HG02973 (cell line): ENCODE data around the gene SAMD13.
A peak's percentile ranks its signal among the peaks of the same experiment; 100 is the strongest.
"Not testable (repeated sequence)": the region's sequence is repeated elsewhere in the genome, so short reads cannot be mapped to it uniquely, and the experiment has no call there.

Experiments used
- ATAC-seq: cut with Tn5 transposase; IDR thresholded peaks from one replicate; pipeline ENCODE4 v1.9.1; 2021; ENCODE audit warnings: moderate library complexity; ENCODE audit not compliant: unreplicated experiment

SAMD13 gene

GRCh38 chr1:84283381-84283780 lies 18.1 kb upstream of the SAMD13 start:
- ATAC-seq: no peak

- ATAC-seq: no peak
These were observed 15.4 kb upstream of the SAMD13 start for GRCh38 chr1:84286071-84286470.

- ATAC-seq: not testable (repeated sequence)
These were observed 14.1 kb upstream of the SAMD13 start for GRCh38 chr1:84287389-84287788.

GRCh38 chr1:84289169-84289785 lies 12.2 kb upstream of the SAMD13 start:
- ATAC-seq: no peak

GRCh38 chr1:84291882-84292655 lies 9.4 kb upstream of the SAMD13 start:
- no peak for ATAC-seq

GRCh38 chr1:84293766-84294165 lies 7.7 kb upstream of the SAMD13 start:
- ATAC-seq: no peak

GRCh38 chr1:84294751-84295150 lies 6.8 kb upstream of the SAMD13 start:
- ATAC-seq: no peak

GRCh38 chr1:84297546-84298244 lies 3.8 kb upstream of the SAMD13 start:
- no peak for ATAC-seq

GRCh38 chr1:84298328-84298683 lies 3.2 kb upstream of the SAMD13 start:
- peak; percentile 67 for ATAC-seq

- ATAC-seq: peak; percentile 40
These were observed 2.6 kb upstream of the SAMD13 start for GRCh38 chr1:84298684-84299535.

- ATAC-seq: no peak
These were observed 1.9 kb upstream of the SAMD13 start for GRCh38 chr1:84299536-84300170.

GRCh38 chr1:84300501-84300900 lies 1.0 kb upstream of the SAMD13 start:
- no peak for ATAC-seq

GRCh38 chr1:84301785-84302385 lies 377 bp downstream of the SAMD13 start:
- ATAC-seq: no peak

GRCh38 chr1:84303314-84303830 lies 1.9 kb downstream of the SAMD13 start:
- ATAC-seq: no peak

GRCh38 chr1:84307398-84307797 lies 5.9 kb downstream of the SAMD13 start:
- ATAC-seq: no peak

- ATAC-seq: no peak
These were observed 9.8 kb downstream of the SAMD13 start for GRCh38 chr1:84311296-84311695.

- ATAC-seq: no peak
These were observed 18.2 kb downstream of the SAMD13 start for GRCh38 chr1:84319662-84320061.

GRCh38 chr1:84327830-84328229 lies 26.3 kb downstream of the SAMD13 start:
- no peak for ATAC-seq

GRCh38 chr1:84330125-84330984 lies 28.8 kb downstream of the SAMD13 start:
- ATAC-seq: no peak
